GM19455 (cell line): ENCODE results near the gene MLXIP.

ENCODE experiments used
- ATAC-seq: cut with Tn5 transposase; IDR thresholded peaks from one replicate; pipeline ENCODE4 v1.9.1; 2021; ENCODE audit not compliant: unreplicated experiment

The MLXIP gene

GRCh38 chr12:122124370-122124769 lies 45.8 kb downstream of the MLXIP start:
- no peak for ATAC-seq

GRCh38 chr12:122125452-122126341 lies 47.1 kb downstream of the MLXIP start:
- no peak for ATAC-seq

GRCh38 chr12:122126342-122126635 lies 47.7 kb downstream of the MLXIP start:
- no peak for ATAC-seq

GRCh38 chr12:122126713-122127597 lies 48.4 kb downstream of the MLXIP start:
- ATAC-seq = no peak

- no peak for ATAC-seq
Measured at GRCh38 chr12:122127839-122128238, 49.3 kb downstream of the MLXIP start.

GRCh38 chr12:122128481-122128880 lies 49.9 kb downstream of the MLXIP start:
- no peak for ATAC-seq

- no peak for ATAC-seq
Measured at GRCh38 chr12:122129131-122129530, 50.6 kb downstream of the MLXIP start.

GRCh38 chr12:122130150-122130549 lies 51.6 kb downstream of the MLXIP start:
- ATAC-seq = no peak

- ATAC-seq = no peak
Measured at GRCh38 chr12:122133192-122133950, 54.8 kb downstream of the MLXIP start.

GRCh38 chr12:122135437-122136031 lies 57.0 kb downstream of the MLXIP start:
- ATAC-seq = no peak

- ATAC-seq = no peak
Measured at GRCh38 chr12:122137229-122137628, 58.7 kb downstream of the MLXIP start.

GRCh38 chr12:122137681-122138080 lies 59.1 kb downstream of the MLXIP start:
- ATAC-seq = no peak

- ATAC-seq = no peak
Measured at GRCh38 chr12:122138181-122138580, 59.6 kb downstream of the MLXIP start.

GRCh38 chr12:122138616-122139015 lies 60.1 kb downstream of the MLXIP start:
- ATAC-seq = no peak

- ATAC-seq = no peak
Measured at GRCh38 chr12:122139266-122139665, 60.7 kb downstream of the MLXIP start.

GRCh38 chr12:122139941-122140340 lies 61.4 kb downstream of the MLXIP start:
- no peak for ATAC-seq

GRCh38 chr12:122140467-122141257 lies 62.1 kb downstream of the MLXIP start:
- no peak for ATAC-seq

GRCh38 chr12:122141911-122142725 lies 63.6 kb downstream of the MLXIP start:
- ATAC-seq = no peak

GRCh38 chr12:122142857-122143256 lies 64.3 kb downstream of the MLXIP start:
- no peak for ATAC-seq
